ENCODE measurements around the gene PLXNA2. TPM values are rescaled to one million over a fixed set of nuclear protein-coding genes. Genes with fewer than 3 reads are reported as not detected.

PLXNA2 gene
- total and polyA plus RNA-seq, 2 donors (not counting 3 experiments of a cell fraction or from before 2014, with no cell fraction given), result 42.6 to 229 TPM

DNA sequence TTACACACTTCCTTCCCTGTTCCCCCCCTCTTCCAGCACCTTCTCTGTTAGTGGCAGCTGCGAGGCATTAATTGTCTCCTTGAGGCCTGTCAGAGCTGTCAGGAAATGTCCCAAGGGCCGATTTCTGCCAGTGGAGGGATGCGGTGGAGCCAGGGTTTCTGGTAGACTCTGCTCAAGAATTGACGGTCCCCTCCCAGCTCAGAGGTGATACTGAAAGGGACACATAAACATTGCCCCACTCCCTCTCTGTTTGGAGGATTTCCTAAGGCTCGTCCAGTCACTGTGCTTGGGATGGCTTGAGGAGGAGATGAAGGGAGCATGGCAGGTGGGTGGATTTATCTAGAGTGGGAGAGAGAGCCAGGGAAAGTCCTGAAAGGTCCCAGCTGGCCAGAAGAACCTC lies 271.8 kb downstream of the PLXNA2 start:
- Histone ChIP-seq H3K4me2 (ENCODE audit: insufficient read depth, low read length) (no peak overlapping the region), H3K27me3 (ENCODE audit: control insufficient read depth in 2 of 2, insufficient read depth in 2 of 2, low read length in 2 of 2) (peaks cover 18 to 24% of the 10 kb centered on the region in 2 experiments), H3K27ac (ENCODE audit: insufficient read depth, low read depth, low read length) (no peak overlapping the region), H3K4me1 (ENCODE audit: control insufficient read depth, extremely low read depth, insufficient read depth, low read length) (no peaks in the 10 kb centered on the region), H3K9ac (replicated peaks; ENCODE audit: extremely low read depth, insufficient read depth, low read length) (no peak overlapping the region), H4K20me1 (replicated peaks; ENCODE audit: control insufficient read depth, extremely low read depth, insufficient read depth, low read length) (no peaks in the 10 kb centered on the region), H3K4me3 (replicated peaks in 1 of 3; ENCODE audit: insufficient read depth in 1 of 3, low read depth in 1 of 3, low read length in 3 of 3) (no peak overlapping the region), H3K9me1 (replicated peaks; ENCODE audit: control insufficient read depth, extremely low read depth, insufficient read depth, low read length) (no peaks in the 10 kb centered on the region), H3K9me3 (replicated peaks; ENCODE audit: control insufficient read depth, insufficient read depth, low read length) (no peaks in the 10 kb centered on the region), H3K79me2 (ENCODE audit: control insufficient read depth, insufficient read depth, low read length) (no peaks in the 10 kb centered on the region), H2AFZ (ENCODE audit: low read depth, low read length) (no peak overlapping the region), H3K36me3 (ENCODE audit: control insufficient read depth in 2 of 2, extremely low read depth in 1 of 2, insufficient read depth in 2 of 2, low read length in 2 of 2) (no peaks in the 10 kb centered on the region)
- CTCF ChIA-PET, result interaction anchor here (1.0 to 3.7 kb wide), 8 partner anchors 9 to 87 kb away, joined by 3 to 11 read pairs (median 4); no protein-coding TSS in a partner anchor
- dilution Hi-C loops (cut with MboI; ENCODE audit: extremely low pct_ligation_motif_present, low sequenced_read_pairs), result no loop called here
- no TSS peak for BruUV-seq (replicated peaks)
- POLR2A ChIA-PET, result no interaction called here
- DNase-seq (ENCODE audit: low read depth, low spot score), result no peak
- no peak for FAIRE-seq
- intact Hi-C loops (cut with micrococcal nuclease), result no loop called here
- TF ChIP-seq FOS (IDR thresholded peaks at IDR 0.05; ENCODE audit: borderline replicate concordance, insufficient read depth, low read length), result no peak
- TF ChIP-seq, protein P1, sequence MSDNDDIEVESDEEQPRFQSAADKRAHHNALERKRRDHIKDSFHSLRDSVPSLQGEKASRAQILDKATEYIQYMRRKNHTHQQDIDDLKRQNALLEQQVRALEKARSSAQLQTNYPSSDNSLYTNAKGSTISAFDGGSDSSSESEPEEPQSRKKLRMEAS (IDR thresholded peaks at IDR 0.05; ENCODE audit: insufficient read depth, insufficient read length), result no peak
- TF ChIP-seq POLR2AphosphoS5 (IDR thresholded peaks at IDR 0.05; ENCODE audit: insufficient read depth, low read depth, low read length), result no peak
- TF ChIP-seq MYC (IDR thresholded peaks at IDR 0.05; ENCODE audit: low read depth, low read length), result no peak
- no peak for TF ChIP-seq EZH2 (IDR thresholded peaks at IDR 0.05; ENCODE audit: borderline replicate concordance, low read depth, low read length, severe bottlenecking)
- TF ChIP-seq, protein P2, sequence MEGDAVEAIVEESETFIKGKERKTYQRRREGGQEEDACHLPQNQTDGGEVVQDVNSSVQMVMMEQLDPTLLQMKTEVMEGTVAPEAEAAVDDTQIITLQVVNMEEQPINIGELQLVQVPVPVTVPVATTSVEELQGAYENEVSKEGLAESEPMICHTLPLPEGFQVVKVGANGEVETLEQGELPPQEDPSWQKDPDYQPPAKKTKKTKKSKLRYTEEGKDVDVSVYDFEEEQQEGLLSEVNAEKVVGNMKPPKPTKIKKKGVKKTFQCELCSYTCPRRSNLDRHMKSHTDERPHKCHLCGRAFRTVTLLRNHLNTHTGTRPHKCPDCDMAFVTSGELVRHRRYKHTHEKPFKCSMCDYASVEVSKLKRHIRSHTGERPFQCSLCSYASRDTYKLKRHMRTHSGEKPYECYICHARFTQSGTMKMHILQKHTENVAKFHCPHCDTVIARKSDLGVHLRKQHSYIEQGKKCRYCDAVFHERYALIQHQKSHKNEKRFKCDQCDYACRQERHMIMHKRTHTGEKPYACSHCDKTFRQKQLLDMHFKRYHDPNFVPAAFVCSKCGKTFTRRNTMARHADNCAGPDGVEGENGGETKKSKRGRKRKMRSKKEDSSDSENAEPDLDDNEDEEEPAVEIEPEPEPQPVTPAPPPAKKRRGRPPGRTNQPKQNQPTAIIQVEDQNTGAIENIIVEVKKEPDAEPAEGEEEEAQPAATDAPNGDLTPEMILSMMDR (IDR thresholded peaks at IDR 0.05; ENCODE audit: extremely low read depth in 1 of 2, insufficient read depth in 1 of 2, low read depth in 1 of 2, low read length in 2 of 2), result no peak
- no peak for TF ChIP-seq GATA2 (IDR thresholded peaks at IDR 0.05; ENCODE audit: insufficient read depth, insufficient read length, low read depth, low read length)
- TF ChIP-seq JUN (IDR thresholded peaks at IDR 0.05; ENCODE audit: borderline replicate concordance, insufficient read depth, insufficient read length, low read depth), result no peak
- TF ChIP-seq POLR2A (IDR thresholded peaks at IDR 0.05; ENCODE audit: low read depth, low read length), result no peak

Small RNA genes within 50 kb of the gene (small RNA-seq; reads per million reads assigned to genes)
- not detected for gene AL606753.1 (ENCODE audit: insufficient read depth, insufficient read length, low read depth, low replicate concordance)
